Stimulated activated CD4-positive, alpha-beta T cell treated with anti-CD3 and anti-CD28 coated beads, Interleukin-1b, Interleukin-23, amount 100 ng/mL, for 24 hours (primary cell): ENCODE measurements around the gene CXCL1.

Experiments
- DNase-seq, 4 experiments: peaks; one replicate each; pipeline ENCODE4 v3.0.0-alpha.2; 2020; ENCODE audit warnings: low read depth in 4 of 4, low spot score in 1 of 4

CXCL1 gene

DNA sequence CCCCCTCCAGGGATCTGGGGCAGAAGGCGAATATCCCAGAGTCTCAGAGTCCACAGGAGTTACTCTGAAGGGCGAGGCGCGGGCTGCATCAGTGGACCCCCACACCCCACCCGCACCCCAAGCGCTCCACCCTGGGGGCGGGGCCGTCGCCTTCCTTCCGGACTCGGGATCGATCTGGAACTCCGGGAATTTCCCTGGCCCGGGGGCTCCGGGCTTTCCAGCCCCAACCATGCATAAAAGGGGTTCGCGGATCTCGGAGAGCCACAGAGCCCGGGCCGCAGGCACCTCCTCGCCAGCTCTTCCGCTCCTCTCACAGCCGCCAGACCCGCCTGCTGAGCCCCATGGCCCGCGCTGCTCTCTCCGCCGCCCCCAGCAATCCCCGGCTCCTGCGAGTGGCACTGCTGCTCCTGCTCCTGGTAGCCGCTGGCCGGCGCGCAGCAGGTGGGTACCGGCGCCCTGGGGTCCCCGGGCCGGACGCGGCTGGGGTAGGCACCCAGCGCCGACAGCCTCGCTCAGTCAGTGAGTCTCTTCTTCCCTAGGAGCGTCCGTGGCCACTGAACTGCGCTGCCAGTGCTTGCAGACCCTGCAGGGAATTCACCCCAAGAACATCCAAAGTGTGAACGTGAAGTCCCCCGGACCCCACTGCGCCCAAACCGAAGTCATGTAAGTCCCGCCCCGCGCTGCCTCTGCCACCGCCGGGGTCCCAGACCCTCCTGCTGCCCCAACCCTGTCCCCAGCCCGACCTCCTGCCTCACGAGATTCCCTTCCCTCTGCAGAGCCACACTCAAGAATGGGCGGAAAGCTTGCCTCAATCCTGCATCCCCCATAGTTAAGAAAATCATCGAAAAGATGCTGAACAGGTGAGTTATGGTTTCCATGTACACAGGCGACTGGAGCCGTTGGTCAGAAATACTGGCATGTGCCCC is at the start of gene CXCL1:
Gene CXCL1 (plus strand): TSS at position 264 of the 926 bp plus-strand sequence. CDS start 78 bp downstream, at position 342.
- DNase-seq, result no peak

DNA sequence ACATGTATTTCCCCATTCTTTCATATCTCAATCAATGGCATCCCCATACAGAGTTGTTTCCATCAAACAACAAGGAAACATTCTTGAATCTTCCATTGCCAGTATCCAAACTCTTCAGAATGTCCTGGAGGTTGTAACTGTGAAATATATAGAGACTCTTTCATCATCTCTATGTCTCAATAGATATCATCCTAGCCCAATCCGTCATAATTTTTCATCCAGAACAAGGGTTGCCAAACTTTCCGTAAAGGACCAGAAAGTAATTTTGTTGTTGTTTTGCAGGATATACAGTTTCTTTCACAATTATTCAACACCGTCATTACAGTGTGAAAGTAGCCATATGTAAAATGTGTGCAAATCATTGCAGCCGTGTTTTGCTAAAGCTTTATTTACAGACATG is 47.9 kb upstream of the CXCL1 start:
- DNase-seq, result no peak

DNA sequence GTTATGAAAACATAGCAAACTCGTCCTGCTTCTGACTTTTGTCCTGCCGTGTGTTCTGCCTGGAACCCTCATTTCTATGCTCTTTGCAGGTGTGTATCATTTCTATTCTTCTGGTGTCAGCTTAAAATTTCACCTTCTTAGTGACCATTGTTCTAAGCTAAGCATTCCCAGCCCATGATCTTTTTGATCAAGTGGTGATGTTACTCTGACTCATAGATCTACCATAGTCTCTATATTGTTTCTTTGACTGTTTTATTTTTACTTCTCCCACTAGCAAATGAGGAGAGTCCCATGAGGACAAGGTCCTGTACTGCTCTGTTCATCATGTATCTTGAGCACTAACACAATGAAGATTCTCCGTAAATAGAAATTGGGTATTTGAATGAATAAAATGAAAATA is 46.8 kb upstream of the CXCL1 start:
- no peak for DNase-seq

DNA sequence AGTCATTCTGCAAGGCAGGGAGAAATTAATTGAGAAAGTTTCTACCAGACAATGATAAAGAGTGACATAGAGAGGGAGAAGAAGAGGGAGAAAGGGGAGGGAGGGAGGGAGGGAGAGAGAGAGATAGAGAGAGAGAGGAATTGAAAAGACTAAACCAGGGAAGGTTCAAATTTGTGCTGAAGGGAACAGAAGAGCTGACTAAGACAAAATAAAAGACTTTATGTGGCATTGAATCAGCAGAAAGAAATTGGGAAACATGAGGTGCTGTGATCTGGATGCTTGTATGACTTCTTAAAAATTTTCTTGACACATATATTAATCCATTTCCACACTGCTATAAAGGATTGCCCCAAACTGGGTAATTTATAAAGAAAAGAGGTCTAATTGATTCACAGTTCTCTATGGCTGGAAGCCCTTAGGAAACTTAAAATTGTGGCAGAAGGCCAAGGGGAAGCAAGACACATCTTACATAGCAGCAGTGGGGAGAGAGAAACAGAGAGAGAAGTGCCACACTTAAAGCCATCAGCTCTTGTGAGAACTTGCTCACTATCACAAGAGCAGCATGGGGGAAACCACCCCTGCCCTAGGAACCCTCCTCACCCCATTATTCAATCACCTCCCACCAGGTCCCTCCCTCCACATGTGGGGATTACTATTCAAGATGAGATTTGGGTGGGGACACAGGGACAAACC is 46.2 kb upstream of the CXCL1 start:
- DNase-seq, result no peak

DNA sequence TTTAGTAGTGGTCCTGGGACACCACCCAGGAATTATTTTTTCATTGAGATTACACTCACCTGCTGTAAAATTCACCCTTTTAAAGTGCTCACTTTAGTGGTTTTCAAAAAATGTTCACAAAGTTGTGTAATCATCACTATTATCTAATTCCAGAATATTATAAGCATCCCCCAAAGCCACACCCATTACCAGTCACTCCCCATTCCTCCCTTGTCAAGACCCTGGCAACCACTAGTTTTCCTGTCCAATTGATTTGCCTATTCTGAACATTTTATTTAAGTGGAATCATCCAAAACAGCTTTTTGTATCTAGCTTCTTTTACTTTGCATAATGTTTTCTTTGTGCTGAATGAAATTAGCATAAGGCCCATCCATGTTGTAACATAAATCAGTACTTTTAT is 45.4 kb upstream of the CXCL1 start:
- DNase-seq, result no peak

DNA sequence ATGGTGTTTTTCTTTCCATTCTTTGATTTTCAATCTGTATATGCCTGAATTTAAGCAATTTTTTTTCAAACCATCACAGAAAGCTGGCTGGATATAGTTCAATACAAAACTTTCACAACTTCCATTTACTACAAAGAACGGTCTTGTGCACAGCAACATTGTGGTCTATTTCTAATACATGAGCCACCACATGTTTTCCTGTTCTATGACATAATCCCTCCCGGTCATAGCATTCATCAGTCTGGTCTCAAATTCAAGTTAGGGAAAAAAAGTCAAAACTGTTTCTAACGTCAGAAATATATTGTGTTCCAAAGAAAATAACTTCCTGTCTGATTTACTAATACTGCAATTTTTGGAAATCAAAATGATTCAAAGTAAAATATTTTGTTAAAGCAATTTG is 40.2 kb upstream of the CXCL1 start:
- no peak for DNase-seq

DNA sequence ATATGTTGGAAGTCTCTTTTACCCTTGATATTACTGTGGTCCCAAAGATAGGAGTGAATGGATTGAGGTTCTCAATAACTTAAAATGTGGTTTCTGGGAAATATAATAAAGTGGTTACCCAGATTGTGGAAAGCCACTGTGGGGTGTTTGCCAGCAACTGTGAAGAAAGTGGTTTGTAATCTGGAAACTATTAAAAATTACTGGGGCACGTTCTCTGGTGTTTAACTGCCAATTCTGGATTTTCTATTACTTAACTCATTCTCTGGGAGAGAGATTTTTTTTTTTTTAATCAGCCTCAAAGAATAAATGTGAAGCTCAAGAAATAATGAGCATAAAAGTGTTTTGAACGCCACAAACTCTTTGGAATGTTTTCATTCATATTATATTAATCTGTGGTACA is 37.6 kb upstream of the CXCL1 start:
- DNase-seq, result no peak

DNA sequence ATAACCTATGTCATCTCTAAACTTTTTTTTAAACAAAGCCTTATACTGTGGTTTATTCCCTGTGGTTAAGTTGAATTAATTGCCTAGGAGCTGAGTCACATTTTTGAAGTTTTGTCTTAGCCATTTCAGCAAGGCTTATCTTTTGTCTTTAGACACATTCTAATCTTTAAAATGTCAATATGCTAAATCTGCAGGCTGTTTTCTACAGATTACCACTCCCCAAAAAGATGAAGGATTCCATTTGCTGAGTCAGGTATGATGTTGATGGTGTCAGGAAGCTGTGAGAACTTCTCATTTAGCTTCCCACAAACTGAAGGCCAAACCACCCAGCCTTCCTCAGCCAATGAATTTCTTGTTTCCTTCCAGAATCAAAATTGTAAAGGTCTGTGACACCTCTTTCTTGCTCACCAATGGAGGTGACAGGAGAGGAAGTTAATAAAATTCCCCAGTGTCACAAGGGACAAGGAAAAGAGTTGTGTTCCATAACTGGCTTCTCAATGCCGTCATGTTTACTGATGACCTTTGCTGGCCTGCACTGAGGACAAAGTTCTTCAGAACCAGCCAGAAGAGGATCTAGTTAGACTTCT is 36.4 kb upstream of the CXCL1 start:
- DNase-seq, result no peak

DNA sequence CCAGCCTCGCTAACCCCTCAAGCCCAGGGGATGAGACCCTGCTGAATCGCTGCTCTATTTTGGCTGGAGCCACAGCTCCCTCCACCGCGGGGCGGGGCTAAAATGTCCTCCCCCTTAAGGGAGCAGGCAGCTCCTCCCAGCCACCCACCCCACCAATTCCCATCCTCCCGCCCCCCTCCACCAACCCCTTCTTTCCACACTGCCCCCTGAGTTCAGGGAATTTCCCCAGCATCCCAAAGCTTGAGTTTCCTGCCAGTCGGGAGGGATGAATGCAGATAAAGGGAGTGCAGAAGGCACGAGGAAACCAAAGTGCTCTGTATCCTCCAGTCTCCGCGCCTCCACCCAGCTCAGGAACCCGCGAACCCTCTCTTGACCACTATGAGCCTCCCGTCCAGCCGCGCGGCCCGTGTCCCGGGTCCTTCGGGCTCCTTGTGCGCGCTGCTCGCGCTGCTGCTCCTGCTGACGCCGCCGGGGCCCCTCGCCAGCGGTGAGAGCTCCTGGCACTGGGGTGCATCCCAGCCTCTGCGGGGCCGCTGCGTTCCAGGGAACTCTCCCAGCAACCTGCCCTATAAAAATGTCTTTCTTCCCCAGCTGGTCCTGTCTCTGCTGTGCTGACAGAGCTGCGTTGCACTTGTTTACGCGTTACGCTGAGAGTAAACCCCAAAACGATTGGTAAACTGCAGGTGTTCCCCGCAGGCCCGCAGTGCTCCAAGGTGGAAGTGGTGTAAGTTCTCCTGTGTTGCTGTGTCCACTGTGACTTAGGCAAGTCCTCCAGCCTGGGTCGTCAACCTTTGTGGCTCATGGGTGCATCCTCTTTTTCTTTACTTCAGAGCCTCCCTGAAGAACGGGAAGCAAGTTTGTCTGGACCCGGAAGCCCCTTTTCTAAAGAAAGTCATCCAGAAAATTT is 32.6 kb upstream of the CXCL1 start, which contains the start of gene CXCL6:
Gene CXCL6 (plus strand): TSS at position 306 of the 907 bp plus-strand sequence. CDS start 73 bp downstream, at position 379.
- no peak for DNase-seq

DNA sequence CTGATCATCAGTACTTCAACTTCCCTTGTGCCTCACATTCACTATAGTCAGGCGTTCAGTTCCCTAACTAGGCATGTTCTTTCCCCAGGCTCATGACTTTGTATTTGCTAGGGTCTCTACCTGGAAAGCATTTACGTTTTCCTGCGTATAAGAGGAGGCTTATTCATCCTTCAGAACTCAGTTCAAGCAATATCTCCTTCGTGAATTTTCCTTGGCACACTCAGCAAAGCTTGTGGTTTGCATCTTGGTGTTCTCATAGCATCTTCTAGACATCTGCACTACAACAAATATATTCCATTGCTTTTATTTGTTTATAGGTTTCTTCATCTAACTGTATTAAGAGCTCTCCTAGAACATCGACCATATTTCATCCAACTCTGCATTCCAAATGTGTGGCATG is 30.1 kb upstream of the CXCL1 start:
- DNase-seq, result no peak

DNA sequence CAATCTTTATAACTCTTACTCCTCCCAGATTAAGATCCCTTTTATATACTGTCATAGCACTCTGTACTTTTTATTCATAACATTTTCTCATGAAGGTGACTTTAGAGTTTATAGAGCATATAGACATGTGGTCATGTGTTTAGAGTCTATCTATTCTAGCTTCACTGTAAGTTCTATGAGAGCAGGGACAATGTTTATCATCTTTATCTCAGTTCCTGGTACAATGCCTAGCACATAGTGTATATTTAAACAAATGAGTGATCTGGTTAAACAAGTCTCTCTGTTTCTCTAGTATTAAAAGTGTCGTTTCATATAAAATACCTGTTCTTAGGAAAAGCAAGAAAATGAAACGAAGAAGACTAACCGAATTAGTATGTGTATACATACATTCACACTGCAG is 29.5 kb upstream of the CXCL1 start:
- DNase-seq, result no peak

DNA sequence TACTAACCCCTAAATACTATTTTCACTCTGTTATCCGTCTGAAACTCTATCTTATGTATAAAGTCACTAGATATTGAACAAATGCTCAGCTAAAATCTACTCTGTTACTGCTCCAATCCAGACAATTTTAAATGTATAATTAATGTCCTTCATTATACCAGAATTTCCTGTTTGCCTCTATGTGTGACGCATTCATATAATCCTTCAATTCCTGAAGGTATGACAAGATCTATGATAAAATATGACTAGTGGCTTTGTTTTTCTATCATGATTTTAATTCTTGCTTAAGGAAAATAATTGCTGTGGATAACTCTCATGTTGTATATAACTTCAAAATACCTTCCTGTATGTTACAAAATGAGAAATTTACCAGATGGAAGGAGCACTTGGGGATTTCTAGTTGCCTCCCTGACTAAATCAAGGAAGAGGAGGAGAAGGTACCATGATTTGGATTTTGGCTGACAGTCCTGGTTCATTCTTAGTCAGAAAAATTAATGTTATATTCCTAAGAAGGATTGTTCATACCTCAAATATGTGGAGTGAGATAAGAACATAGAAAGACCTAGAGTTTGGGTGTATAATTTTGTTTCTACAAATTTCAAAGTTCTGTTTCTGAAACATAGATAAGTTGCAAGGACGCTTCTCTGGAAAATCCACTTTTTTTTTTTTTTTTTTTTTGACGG is 27.8 kb upstream of the CXCL1 start:
- DNase-seq, result no peak

DNA sequence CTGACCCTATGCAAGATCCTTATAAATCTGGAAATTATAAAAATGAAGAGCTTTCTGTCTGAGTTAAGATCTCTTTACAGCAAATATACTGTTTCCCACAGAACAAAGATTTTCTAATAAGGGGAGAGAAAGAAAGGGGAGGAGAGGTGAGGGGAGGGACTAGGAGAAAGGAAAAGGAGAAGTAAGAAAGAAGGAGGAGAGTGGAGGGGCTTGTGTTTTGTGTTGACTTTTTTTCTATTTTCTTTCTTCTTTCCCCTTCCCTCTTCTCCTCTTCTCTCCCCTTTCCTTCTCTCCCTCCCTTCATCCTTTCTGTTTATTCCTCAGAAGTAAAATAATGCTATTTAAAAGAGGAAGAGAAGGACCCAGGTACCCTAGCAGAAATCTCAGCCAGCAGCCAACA is 26.5 kb upstream of the CXCL1 start:
- no peak for DNase-seq

DNA sequence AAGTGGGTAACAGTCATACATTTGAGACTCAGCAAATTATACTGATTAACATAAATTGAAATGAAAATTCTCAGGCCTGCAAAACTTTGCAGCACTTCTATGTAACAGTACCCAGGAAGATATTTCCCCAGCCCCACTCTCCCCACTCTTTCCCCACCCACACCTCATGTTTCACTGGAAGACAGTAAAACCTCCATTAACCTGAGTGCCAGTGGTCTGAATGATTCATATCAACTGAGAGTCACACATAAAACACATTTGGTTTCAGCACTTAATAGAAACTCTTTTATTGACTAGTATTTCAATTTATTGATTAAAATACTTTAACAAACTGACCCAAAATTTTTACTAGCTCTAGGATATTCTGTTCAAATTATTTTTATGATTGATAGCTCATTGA is 25.8 kb upstream of the CXCL1 start:
- DNase-seq, result no peak

DNA sequence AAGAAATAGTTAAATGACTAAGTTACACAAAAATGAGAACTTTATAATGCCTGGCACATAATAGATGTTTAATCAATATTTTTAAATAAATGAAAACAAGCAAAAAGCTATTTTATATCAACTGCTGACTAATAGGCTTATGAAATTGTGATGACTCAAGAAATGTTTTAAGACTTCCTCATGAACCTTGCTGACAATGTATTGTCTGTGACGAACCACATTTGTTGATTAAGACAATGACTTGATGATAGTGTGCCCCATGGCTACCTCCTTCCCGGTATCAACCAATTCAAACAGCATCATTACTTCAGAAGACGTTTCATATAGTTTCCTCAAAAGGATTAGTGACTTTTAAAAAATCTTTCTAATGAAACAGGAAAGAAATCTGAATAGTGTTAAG is 24.8 kb upstream of the CXCL1 start:
- no peak for DNase-seq

DNA sequence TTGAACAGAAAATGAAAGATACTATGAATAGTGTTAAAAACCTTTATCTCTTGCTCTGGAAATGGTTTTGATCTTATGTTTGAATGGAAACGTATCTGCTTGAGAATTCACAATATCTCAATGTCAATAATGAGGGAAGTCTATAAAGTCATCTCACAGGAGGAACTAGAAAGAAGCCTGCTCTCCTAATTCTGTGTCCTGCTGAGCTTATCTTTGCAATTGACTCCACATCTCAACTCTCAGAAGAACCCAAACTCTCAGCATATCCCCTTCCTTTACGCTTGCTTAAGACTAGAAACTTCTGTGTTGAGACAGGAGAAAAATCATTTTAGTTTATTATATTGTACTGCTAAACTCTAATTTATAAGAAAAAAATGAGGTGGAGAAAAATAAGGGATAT is 24.4 kb upstream of the CXCL1 start:
- no peak for DNase-seq

DNA sequence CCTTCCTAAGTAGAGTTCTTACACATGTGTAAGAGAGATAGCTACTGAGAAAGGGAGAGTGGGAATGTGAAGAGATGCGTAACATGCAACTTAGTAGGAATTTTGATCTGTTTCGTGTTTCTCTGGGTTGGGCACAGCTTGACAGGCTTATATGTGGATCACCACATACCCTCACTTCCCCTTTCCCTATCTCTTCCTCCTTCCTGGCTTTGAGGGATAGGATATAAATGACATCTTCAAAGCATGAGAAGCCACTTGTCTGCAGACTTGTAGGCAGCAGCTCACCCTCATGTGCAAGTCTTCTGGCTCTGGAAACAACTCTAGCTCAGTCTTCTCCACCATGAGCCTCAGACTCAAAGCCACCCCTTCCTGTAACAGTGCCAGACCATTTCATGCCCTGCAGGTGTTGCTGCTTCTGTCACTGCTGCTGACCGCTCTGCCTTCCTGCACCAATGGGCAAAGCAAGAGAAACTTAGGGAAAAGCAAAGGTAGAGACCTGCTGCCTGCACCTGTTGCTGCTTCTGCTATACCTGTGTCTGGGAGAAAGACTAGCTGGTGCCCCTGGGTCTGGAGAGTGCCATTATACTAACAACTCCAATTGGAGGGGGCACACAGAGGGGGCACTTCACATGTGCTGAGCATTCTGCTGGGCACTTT is 21.5 kb upstream of the CXCL1 start:
- no peak for DNase-seq

DNA sequence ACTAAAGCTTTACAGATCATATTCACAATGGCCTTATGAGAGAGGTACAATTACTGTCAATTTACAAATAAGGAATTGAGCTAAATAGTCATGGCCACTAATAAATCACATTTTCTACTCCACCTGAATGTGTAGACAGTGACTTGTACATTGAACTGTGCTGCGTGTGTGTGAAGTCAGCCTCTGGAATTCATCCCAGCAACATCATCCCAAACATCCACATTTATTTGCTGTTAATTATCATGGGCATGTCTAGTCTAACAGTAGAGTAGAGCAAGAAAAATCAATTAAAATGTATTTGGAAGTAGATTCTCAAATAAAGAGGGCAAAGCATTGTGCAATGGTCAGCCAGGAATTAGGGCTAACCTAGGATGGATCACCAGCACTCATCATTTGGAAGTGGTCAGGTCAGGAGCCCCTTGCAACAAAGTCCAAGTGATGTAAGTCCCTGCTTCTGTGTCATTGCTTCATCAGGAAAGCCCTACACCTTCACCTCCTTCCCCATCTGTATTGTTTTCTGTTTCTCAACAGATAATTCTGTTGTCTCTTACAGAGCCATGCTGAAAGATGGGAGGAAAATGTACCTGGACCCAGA is 20.9 kb upstream of the CXCL1 start:
- no peak for DNase-seq

DNA sequence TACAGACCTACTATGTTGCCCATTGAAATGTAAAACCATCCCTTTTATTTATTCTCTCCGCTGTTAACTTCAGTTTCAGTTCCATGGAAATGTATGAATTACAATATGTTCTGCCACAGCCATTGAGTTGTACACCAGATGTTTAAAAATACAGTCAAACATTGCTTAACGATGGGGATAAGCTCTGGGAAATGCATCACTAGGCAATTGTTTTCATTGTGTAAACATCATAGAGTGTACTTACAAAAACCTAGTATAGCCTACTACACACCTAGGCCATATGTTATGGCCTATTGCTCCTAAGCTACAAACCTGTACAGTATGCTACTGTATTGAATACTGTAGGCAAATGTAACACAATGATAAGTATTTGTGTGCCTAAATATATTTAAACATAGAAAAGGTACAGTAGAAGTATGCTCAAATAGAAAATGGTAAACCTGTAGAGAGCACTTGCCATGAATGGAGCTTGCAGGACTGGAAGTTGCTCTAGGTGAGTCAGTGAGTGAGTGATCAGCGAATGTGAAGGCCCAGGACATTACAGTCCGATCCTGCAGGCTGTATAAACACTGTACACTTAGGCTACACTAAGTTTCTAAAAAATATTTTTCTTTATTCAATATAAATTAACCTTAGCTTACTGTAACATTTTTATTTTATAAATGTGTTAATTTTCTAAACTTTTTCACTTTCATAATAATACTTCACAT is 18.8 kb upstream of the CXCL1 start:
- no peak for DNase-seq
